Stimulated activated CD4-positive, alpha-beta T cell treated with anti-CD3 and anti-CD28 coated beads, Interleukin-15, amount 100 ng/mL, for 24 hours (primary cell): ENCODE results near the gene KIAA2012.
"Not testable (repeated sequence)": the region's sequence is repeated elsewhere in the genome, so short reads cannot be mapped to it uniquely, and the experiment has no call there.

Experiments
- DNase-seq: peaks from one replicate; pipeline ENCODE4 v3.0.0-alpha.2; 2020

The KIAA2012 gene

GRCh38 chr2:202120828-202121227 is 47.8 kb downstream of the KIAA2012 start:
- no peak for DNase-seq

- no peak for DNase-seq
These were observed 48.6 kb downstream of the KIAA2012 start for GRCh38 chr2:202121532-202122162.

DNA sequence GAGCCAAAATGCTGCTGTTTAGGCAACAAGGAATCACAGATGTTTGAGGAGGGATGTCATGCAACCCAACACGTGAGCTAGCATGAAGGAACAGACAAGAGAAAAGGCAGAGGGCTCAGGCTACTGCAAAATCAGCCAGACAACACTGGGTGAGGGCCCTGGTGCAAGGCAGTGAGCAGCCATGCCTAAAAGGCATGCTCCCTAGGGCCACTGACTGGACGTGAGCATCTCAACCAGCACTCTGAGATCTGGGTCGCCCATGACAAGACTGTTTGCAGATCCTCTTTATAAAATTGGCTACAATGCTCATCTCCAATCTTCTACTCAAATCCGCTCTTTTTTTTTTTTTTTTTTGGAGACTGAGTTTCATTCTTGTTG is 49.1 kb downstream of the KIAA2012 start:
- DNase-seq = no peak

GRCh38 chr2:202122980-202123720 is 50.1 kb downstream of the KIAA2012 start:
- DNase-seq = no peak

DNA sequence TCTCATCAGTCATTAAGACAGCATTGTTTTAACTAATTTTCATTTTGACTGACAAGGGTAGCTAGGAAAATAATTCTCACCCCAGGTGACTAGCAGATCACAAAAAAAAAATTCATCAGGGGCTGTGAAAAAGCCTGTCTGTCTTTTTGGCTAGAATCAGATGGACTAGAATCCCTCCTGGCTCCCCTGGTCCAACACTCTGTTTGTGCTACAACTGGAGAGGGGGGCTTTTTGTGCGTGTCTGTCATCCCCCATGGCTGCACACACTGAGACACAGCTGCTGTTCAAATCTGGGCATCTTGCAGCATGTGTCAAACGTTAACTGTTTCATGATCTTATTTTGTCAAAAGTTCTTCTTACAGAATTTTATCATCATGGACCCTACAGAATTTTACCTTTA is 51.2 kb downstream of the KIAA2012 start:
- no peak for DNase-seq

- no peak for DNase-seq
These were observed 54.8 kb downstream of the KIAA2012 start for GRCh38 chr2:202127687-202128331.

GRCh38 chr2:202129841-202130240 is 56.8 kb downstream of the KIAA2012 start:
- DNase-seq = no peak

DNA sequence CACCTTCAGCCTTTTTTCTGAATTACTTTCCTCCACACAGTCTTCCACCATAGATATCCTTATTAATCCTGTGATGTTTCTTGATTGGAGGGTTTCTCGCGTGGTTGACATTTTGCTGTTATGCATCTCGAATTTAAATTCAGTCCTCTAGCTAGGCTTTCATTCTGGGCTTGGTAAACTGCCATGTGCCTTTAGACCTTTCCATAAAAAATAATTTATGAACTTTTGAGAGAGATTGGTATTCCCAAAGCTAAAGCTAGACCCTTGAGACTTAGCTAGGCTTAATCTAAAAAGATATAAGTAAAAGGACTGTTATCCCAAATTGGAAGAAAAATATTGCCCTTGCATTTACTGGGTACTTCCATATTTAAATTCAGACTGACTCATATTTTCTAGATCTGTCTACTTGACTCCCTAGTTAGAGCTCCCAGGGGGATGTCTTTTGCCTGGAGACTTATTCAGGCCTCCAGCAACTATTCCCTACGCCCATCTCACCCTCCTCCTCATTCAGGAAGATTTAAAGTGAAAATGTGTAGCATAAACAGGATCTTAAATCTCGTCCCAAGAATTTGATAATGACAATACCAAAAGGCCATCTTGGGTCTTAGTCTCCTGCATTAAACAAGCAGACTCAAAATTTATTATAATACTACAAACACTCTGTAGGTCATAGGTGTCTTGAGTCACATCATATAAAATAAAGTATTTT is 60.3 kb downstream of the KIAA2012 start:
- DNase-seq = no peak

DNA sequence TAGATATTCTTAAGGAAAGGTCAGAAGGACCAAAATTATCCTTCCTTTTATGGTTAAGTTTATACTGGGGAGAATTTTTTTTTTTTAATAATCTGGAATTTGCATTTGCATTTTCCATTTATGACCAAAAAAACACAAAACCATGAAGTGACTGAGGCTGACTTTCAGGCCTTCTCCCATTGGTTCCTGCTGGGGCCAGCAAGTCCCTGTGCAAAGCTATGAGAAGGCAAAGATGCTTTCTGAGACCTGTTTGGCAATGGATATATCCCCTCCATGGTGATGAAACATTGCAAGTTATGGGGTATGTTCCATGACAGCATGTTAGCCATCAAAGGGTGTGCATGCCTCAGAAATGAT is 60.8 kb downstream of the KIAA2012 start:
- no peak for DNase-seq

DNA sequence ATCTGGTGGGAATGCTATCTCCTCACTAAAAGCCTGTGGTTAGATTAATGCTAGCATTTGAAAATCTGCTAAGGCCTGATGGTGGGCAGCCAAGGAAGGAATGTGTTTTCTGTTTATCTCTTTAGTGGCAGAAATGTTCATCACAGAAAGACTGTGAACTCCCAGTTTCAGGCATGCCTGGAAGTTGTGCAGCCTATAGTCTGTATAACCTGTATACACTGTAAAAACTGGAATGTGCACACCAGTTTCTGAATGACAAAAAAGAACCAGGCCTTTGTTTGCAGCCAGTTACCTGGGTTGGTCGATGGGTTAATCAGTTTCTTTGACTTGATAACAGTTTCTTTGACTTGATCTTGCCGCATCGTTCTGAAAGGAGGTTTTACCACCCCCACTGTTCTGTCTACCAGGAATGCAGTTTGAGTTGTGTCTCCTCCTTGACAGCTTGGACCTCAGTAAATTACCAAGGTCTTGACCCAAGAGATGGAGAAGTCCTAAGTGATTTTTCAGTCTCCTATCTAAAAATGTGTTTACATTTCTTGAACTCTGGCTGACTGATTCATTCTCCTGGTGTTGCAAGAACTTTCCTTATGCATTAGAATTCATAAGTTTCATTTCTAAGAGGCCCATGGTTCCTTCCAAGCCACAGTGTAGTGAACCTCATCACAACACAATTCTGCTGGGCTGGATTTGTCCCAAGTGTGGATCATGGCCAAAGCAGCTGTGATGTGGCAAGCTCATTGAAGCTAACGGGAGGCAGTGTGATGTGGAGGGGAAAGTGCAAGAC is 62.2 kb downstream of the KIAA2012 start:
- no peak for DNase-seq

DNA sequence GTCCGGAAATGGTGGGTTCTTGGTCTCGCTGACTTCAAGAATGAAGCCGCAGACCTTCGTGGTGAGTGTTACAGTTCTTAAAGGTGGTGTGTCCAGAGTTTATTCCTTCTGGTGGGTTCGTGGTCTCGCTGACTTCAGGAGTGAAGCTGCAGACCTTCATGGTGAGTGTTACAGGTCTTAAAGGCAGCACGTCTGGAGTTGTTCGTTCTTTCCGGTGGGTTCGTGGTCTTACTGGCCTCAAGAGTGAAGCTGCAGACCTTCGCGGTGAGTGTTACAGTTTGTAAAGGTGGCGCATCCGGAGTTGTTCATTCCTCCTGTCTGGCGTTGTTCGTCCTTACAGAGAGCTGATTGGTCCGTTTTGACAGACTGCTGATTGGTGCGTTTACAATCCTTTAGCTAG is 63.0 kb downstream of the KIAA2012 start:
- DNase-seq = not testable (repeated sequence)

DNA sequence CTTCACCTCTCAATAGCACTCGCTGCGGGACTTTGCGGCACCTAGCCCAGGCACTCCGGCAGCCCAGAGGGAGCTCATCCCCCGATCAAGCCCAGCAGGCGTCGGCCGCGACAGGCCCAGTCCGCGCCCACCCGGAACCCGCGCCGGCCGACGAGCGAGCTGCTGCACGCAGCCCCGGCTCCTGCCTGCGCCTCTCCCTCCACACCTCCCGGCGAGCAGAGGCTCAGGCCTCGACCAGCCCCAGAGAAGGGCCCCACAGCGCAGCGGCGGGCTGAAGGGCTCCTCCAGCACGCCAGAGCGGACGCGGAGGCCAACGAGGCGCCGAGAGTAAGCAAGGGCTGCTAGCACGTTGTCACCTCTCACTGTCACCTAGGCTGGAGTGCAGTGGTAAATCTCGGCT is 63.5 kb downstream of the KIAA2012 start:
- DNase-seq = no peak

GRCh38 chr2:202140522-202141252 is 67.6 kb downstream of the KIAA2012 start:
- DNase-seq = no peak

GRCh38 chr2:202141329-202141947 is 68.4 kb downstream of the KIAA2012 start:
- DNase-seq = no peak

GRCh38 chr2:202142540-202142939 is 69.5 kb downstream of the KIAA2012 start:
- DNase-seq = no peak

- DNase-seq = no peak
These were observed 74.7 kb downstream of the KIAA2012 start for GRCh38 chr2:202147775-202148174.

GRCh38 chr2:202148515-202149154 is 75.6 kb downstream of the KIAA2012 start:
- DNase-seq = no peak

GRCh38 chr2:202149155-202149762 is 76.2 kb downstream of the KIAA2012 start:
- no peak for DNase-seq

DNA sequence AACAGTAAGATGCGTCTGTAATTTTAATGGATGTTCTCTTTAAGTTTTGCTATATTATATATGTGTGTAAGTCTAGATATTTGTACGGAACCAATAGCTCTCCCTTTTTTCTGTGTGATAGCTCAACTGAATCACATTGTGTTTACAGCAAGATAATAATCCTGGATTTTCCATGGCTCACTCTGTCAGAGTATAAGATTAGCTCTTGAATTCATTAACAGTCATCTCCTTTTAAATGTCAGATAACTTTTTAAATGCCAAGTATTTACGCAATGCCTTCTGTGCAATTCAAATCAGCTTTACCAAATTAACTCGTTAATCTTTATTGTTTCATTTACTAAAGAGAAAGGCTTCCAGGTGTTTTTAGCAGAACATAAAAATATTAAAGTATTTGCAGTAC is 76.9 kb downstream of the KIAA2012 start:
- no peak for DNase-seq

GRCh38 chr2:202152104-202152715 is 79.2 kb downstream of the KIAA2012 start:
- DNase-seq = no peak
